Measurements from ENCODE around the gene C11orf91.
"Not testable (repeated sequence)": the region's sequence is repeated elsewhere in the genome, so short reads cannot be mapped to it uniquely, and the experiment has no call there.

Gene C11orf91

GRCh38 chr11:33700502-33701271, at the start of gene C11orf91:
Gene C11orf91, minus strand, starts transcription at chr11:33700826. Its CDS starts 86 bp downstream, at chr11:33700740.
- DNase-seq (ENCODE audit: extremely low read depth in 1 of 2, low read depth in 1 of 2) = peak; percentile 65 to 94

- DNase-seq (ENCODE audit: extremely low read depth in 1 of 2, low read depth in 1 of 2) = no peak
Measured at GRCh38 chr11:33747979-33748378, 47.4 kb upstream of the C11orf91 start.

GRCh38 chr11:33743291-33743690, 42.7 kb upstream of the C11orf91 start:
- no peak for DNase-seq (ENCODE audit: extremely low read depth in 1 of 2, low read depth in 1 of 2)

GRCh38 chr11:33742249-33742851, 41.7 kb upstream of the C11orf91 start:
- DNase-seq (ENCODE audit: extremely low read depth in 1 of 2, low read depth in 1 of 2) = no peak

GRCh38 chr11:33741806-33742205, 41.2 kb upstream of the C11orf91 start:
- DNase-seq (ENCODE audit: extremely low read depth in 1 of 2, low read depth in 1 of 2) = no peak

GRCh38 chr11:33737362-33737821, 36.8 kb upstream of the C11orf91 start:
- no peak for DNase-seq (ENCODE audit: extremely low read depth in 1 of 2, low read depth in 1 of 2)

GRCh38 chr11:33736148-33736812, 35.7 kb upstream of the C11orf91 start, which contains the start of gene CD59:
Gene CD59, minus strand, starts transcription at chr11:33736423. Its CDS starts 13,978 bp downstream, at chr11:33722445.
- peak; percentile 75 to 86 for DNase-seq (ENCODE audit: extremely low read depth in 1 of 2, low read depth in 1 of 2)

GRCh38 chr11:33735271-33736147, 34.9 kb upstream of the C11orf91 start:
- no peak for DNase-seq (ENCODE audit: extremely low read depth in 1 of 2, low read depth in 1 of 2)

- no peak for DNase-seq (ENCODE audit: extremely low read depth in 1 of 2, low read depth in 1 of 2)
Measured at GRCh38 chr11:33734441-33735270, 34.0 kb upstream of the C11orf91 start.

GRCh38 chr11:33733980-33734379, 33.4 kb upstream of the C11orf91 start:
- no peak for DNase-seq (ENCODE audit: extremely low read depth in 1 of 2, low read depth in 1 of 2)

GRCh38 chr11:33731723-33732531, 31.3 kb upstream of the C11orf91 start:
- no peak for DNase-seq (ENCODE audit: extremely low read depth in 1 of 2, low read depth in 1 of 2)

- DNase-seq (ENCODE audit: extremely low read depth in 1 of 2, low read depth in 1 of 2) = no peak
Measured at GRCh38 chr11:33730716-33731115, 30.1 kb upstream of the C11orf91 start.

- DNase-seq (ENCODE audit: extremely low read depth in 1 of 2, low read depth in 1 of 2) = not testable (repeated sequence)
Measured at GRCh38 chr11:33729072-33729664, 28.5 kb upstream of the C11orf91 start.

GRCh38 chr11:33727539-33727938, 26.9 kb upstream of the C11orf91 start:
- not testable (repeated sequence) for DNase-seq (ENCODE audit: extremely low read depth in 1 of 2, low read depth in 1 of 2)

GRCh38 chr11:33725496-33725895, 24.9 kb upstream of the C11orf91 start:
- DNase-seq (ENCODE audit: extremely low read depth in 1 of 2, low read depth in 1 of 2) = no peak

GRCh38 chr11:33724644-33725035, 24.0 kb upstream of the C11orf91 start:
- no peak for DNase-seq (ENCODE audit: extremely low read depth in 1 of 2, low read depth in 1 of 2)

- DNase-seq (ENCODE audit: extremely low read depth in 1 of 2, low read depth in 1 of 2) = no peak
Measured at GRCh38 chr11:33723238-33723881, 22.7 kb upstream of the C11orf91 start.

GRCh38 chr11:33722590-33723234, 22.1 kb upstream of the C11orf91 start:
- DNase-seq (ENCODE audit: extremely low read depth in 1 of 2, low read depth in 1 of 2) = no peak
